CD4-positive, alpha-beta T cell treated with Interleukin-17A for 4 hours (primary cell): ENCODE data around the gene COL10A1.

Source experiments
- DNase-seq: peaks from one replicate; pipeline ENCODE4 v3.0.0-alpha.2; 2020; ENCODE audit warnings: mixed read lengths

The COL10A1 gene

DNA sequence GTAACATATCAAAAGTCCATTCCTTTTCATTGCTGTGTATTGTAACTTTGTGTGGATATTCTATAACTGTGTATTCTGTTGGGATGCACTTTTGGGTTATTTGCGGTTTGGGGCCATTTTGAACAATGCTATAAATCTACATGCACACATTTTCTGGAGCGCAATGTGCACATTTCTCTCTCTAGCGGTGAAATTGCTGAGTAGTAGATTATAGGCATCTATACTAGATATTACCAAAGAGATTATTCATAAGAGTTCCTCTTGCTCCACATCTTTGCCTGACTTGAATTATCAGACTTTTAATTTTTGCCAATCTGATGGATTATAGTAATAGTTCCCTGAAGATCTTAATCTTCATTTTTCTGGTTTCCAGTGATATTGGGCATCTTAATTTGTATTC, 47.0 kb downstream of the COL10A1 start:
- DNase-seq, result no peak

GRCh38 chr6:116078522-116078921, 47.4 kb downstream of the COL10A1 start:
- no peak for DNase-seq

GRCh38 chr6:116074732-116075390, 51.1 kb downstream of the COL10A1 start:
- no peak for DNase-seq

- DNase-seq, result no peak
Measured at GRCh38 chr6:116073765-116074440, 52.0 kb downstream of the COL10A1 start.

DNA sequence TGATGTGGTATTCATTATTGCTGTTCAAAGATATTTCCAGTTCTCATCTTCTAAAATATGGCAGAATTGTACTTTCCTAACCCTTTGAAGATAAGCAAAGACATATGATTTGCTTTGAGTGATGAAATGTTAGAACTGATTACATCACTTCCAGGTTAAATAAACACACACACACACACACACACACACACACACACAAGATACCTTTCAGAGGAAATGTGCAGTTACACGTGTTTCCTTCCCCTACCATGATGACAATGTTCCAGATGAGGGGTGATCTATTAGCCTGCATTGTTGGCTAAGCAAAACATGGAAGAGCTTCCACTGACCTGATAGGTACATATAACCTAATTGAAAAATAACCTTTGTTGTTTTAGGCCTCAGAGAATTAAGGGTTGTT, 53.6 kb downstream of the COL10A1 start:
- DNase-seq, result no peak

- DNase-seq, result no peak
Measured at GRCh38 chr6:116070616-116071389, 55.1 kb downstream of the COL10A1 start.

DNA sequence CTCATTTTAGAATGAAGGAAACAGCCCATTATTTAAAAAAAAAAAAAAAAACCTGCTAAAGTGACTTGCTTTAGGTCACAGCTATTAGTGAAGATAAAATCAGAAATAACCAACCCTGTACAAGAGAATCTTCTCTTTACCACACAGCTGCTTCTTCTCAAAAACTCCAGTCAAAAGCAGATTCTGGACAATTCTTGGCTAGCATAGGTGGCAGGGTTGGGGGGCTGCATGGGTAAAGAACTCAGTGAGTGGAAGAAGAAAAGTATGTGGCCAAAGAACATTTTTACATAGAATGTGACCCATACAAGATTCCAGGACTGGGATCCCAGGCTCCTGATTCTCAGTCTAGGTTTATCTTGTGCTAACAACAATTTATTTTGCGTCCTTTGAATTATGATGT, 55.8 kb downstream of the COL10A1 start:
- DNase-seq, result no peak
